ENCODE measurements around the gene RCBTB1. TPM values are rescaled to one million over a fixed set of nuclear protein-coding genes. Genes with fewer than 3 reads are reported as not detected.

Gene RCBTB1
- total and polyA plus RNA-seq, 2 donors (not counting 3 experiments of a cell fraction or from before 2014, with no cell fraction given): 12.1 to 23.8 TPM

- DNase-seq (ENCODE audit: low read depth, low spot score): peak; percentile 43
- CTCF ChIA-PET: interaction anchor here (2.0 kb wide), 1 partner anchor 22 kb away, joined by 12 read pairs; no protein-coding TSS in a partner anchor
- dilution Hi-C loops (cut with MboI; ENCODE audit: extremely low pct_ligation_motif_present, low sequenced_read_pairs): no loop called here
These were observed 581 bp downstream of the RCBTB1 start for GRCh38 chr13:49584771-49585182.

More at GRCh38 chr13:49584771-49585182, 581 bp downstream of the RCBTB1 start:
- FAIRE-seq: peak; percentile 66
- H3K9ac ChIP-seq (replicated peaks; ENCODE audit: extremely low read depth, insufficient read depth, low read length): peak overlapping the region; percentile 65
- BruUV-seq (replicated peaks): no TSS peak
- H2AFZ ChIP-seq (ENCODE audit: low read depth, low read length): peak overlapping the region; percentile 98
- H3K4me2 ChIP-seq (ENCODE audit: insufficient read depth, low read length): peak overlapping the region; percentile 90
- no peaks in the 10 kb centered on the region for H3K9me1 ChIP-seq (replicated peaks; ENCODE audit: control insufficient read depth, extremely low read depth, insufficient read depth, low read length)
- peak overlapping the region; percentile 85 to 94 (median 89) for H3K4me3 ChIP-seq (replicated peaks in 1 of 3; ENCODE audit: insufficient read depth in 1 of 3, low read depth in 1 of 3, low read length in 3 of 3)
- H3K27me3 ChIP-seq (ENCODE audit: control insufficient read depth in 2 of 2, insufficient read depth in 2 of 2, low read length in 2 of 2): no peaks in the 10 kb centered on the region
- H4K20me1 ChIP-seq (replicated peaks; ENCODE audit: control insufficient read depth, extremely low read depth, insufficient read depth, low read length): no peaks in the 10 kb centered on the region
- H3K9me3 ChIP-seq (replicated peaks; ENCODE audit: control insufficient read depth, insufficient read depth, low read length): no peaks in the 10 kb centered on the region
- H3K27ac ChIP-seq (ENCODE audit: insufficient read depth, low read depth, low read length): peak overlapping the region; percentile 64
- TF ChIP-seq CTCF (IDR thresholded peaks at IDR 0.05; ENCODE audit: extremely low read depth in 1 of 2, insufficient read depth in 1 of 2, low read depth in 1 of 2, low read length in 2 of 2): no peak
- no peak for TF ChIP-seq JUN (IDR thresholded peaks at IDR 0.05; ENCODE audit: borderline replicate concordance, insufficient read depth, insufficient read length, low read depth)
- no peak for TF ChIP-seq POLR2A (IDR thresholded peaks at IDR 0.05; ENCODE audit: low read depth, low read length)
- no peak for TF ChIP-seq EZH2 (IDR thresholded peaks at IDR 0.05; ENCODE audit: borderline replicate concordance, low read depth, low read length, severe bottlenecking)
- no peak for TF ChIP-seq MAX (IDR thresholded peaks at IDR 0.05; ENCODE audit: insufficient read depth, insufficient read length)
- no peak for TF ChIP-seq MYC (IDR thresholded peaks at IDR 0.05; ENCODE audit: low read depth, low read length)
- no peak for TF ChIP-seq FOS (IDR thresholded peaks at IDR 0.05; ENCODE audit: borderline replicate concordance, insufficient read depth, low read length)
- no peak for TF ChIP-seq POLR2AphosphoS5 (IDR thresholded peaks at IDR 0.05; ENCODE audit: insufficient read depth, low read depth, low read length)
- TF ChIP-seq GATA2 (IDR thresholded peaks at IDR 0.05; ENCODE audit: insufficient read depth, insufficient read length, low read depth, low read length): no peak
- POLR2A ChIA-PET: no interaction called here
- H3K36me3 ChIP-seq (ENCODE audit: control insufficient read depth in 2 of 2, extremely low read depth in 1 of 2, insufficient read depth in 2 of 2, low read length in 2 of 2): peaks cover 0 to 3% of the 10 kb centered on the region in 2 experiments
- intact Hi-C loops (cut with micrococcal nuclease): loop anchor here (1.0 to 5.0 kb wide), 3 partner anchors 140 to 607 kb away; partner anchors contain the start of genes CAB39L, FNDC3A and SETDB2
- peaks cover 19% of the 10 kb centered on the region for H3K79me2 ChIP-seq (ENCODE audit: control insufficient read depth, insufficient read depth, low read length)
- peaks cover 16% of the 10 kb centered on the region for H3K4me1 ChIP-seq (ENCODE audit: control insufficient read depth, extremely low read depth, insufficient read depth, low read length)
